ENCODE data around the gene ZNF106.

- no peak for TF ChIP-seq CTCF (IDR thresholded peaks at IDR 0.05)
- TF ChIP-seq POLR2AphosphoS5 (IDR thresholded peaks at IDR 0.05; ENCODE audit: low read depth, low read length): no peak
- TF ChIP-seq REST (IDR thresholded peaks at IDR 0.05; ENCODE audit: insufficient read depth in 1 of 2, low read depth in 2 of 2, low read length in 1 of 2): no peak
- no peak for TF ChIP-seq SIN3A (IDR thresholded peaks at IDR 0.05; ENCODE audit: borderline replicate concordance, insufficient read depth, low read depth, low read length)
- TF ChIP-seq TCF7L2 (IDR thresholded peaks at IDR 0.05; ENCODE audit: low read depth, low read length): no peak
These were observed 4.0 kb upstream of the ZNF106 start for GRCh38 chr15:42494998-42495360.
